ENCODE results near the gene MAPK8IP1.

- TF ChIP-seq, protein P1, sequence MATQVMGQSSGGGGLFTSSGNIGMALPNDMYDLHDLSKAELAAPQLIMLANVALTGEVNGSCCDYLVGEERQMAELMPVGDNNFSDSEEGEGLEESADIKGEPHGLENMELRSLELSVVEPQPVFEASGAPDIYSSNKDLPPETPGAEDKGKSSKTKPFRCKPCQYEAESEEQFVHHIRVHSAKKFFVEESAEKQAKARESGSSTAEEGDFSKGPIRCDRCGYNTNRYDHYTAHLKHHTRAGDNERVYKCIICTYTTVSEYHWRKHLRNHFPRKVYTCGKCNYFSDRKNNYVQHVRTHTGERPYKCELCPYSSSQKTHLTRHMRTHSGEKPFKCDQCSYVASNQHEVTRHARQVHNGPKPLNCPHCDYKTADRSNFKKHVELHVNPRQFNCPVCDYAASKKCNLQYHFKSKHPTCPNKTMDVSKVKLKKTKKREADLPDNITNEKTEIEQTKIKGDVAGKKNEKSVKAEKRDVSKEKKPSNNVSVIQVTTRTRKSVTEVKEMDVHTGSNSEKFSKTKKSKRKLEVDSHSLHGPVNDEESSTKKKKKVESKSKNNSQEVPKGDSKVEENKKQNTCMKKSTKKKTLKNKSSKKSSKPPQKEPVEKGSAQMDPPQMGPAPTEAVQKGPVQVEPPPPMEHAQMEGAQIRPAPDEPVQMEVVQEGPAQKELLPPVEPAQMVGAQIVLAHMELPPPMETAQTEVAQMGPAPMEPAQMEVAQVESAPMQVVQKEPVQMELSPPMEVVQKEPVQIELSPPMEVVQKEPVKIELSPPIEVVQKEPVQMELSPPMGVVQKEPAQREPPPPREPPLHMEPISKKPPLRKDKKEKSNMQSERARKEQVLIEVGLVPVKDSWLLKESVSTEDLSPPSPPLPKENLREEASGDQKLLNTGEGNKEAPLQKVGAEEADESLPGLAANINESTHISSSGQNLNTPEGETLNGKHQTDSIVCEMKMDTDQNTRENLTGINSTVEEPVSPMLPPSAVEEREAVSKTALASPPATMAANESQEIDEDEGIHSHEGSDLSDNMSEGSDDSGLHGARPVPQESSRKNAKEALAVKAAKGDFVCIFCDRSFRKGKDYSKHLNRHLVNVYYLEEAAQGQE (IDR thresholded peaks at IDR 0.05; ENCODE audit: insufficient read depth in 1 of 2, low read depth in 2 of 2, low read length in 1 of 2): no peak
- TF ChIP-seq, protein P2, sequence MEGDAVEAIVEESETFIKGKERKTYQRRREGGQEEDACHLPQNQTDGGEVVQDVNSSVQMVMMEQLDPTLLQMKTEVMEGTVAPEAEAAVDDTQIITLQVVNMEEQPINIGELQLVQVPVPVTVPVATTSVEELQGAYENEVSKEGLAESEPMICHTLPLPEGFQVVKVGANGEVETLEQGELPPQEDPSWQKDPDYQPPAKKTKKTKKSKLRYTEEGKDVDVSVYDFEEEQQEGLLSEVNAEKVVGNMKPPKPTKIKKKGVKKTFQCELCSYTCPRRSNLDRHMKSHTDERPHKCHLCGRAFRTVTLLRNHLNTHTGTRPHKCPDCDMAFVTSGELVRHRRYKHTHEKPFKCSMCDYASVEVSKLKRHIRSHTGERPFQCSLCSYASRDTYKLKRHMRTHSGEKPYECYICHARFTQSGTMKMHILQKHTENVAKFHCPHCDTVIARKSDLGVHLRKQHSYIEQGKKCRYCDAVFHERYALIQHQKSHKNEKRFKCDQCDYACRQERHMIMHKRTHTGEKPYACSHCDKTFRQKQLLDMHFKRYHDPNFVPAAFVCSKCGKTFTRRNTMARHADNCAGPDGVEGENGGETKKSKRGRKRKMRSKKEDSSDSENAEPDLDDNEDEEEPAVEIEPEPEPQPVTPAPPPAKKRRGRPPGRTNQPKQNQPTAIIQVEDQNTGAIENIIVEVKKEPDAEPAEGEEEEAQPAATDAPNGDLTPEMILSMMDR (IDR thresholded peaks at IDR 0.05): no peak
Measured at GRCh38 chr11:45933131-45933831, 47.8 kb downstream of the MAPK8IP1 start.
